Gastrocnemius medialis (tissue), 4 donors: ENCODE results near the gene GPAM. TPM values are rescaled to one million over a fixed set of nuclear protein-coding genes. Genes with fewer than 3 reads are reported as not detected.

ENCODE experiments used
- ATAC-seq, 2 donors: fragments of 150-250 bp; one replicate each; pipeline ENCODE4 v1.9.1; 2016
- DNase-seq, 2 donors: peaks; one replicate each; pipeline ENCODE4 v3.0.0-alpha.2; 2019
- H3K27ac ChIP-seq, 4 donors: fragments of 200-600 bp; sonication (generic); 1 replicate in 1 of 4; 2 replicates in 3 of 4; pipeline ENCODE4 v1.5.1; 2016 to 2018; ENCODE audit warnings: mild to moderate bottlenecking in 2 of 4, moderate library complexity in 1 of 4
- H3K27me3 ChIP-seq, 3 donors: fragments of 200-600 bp; sonication (generic) in 2 of 3; 1 replicate in 1 of 3; 2 replicates in 2 of 3; pipeline versions ENCODE4 v1.5.1 to v1.6.0; 2016 to 2019; ENCODE audit warnings: mild to moderate bottlenecking in 1 of 3, moderate library complexity in 1 of 3
- H3K36me3 ChIP-seq, 2 donors: fragments of 200-600 bp; sonication (generic) in 1 of 2; one replicate each; pipeline ENCODE4 v1.5.1; 2017 to 2018
- H3K4me1 ChIP-seq, 2 donors: fragments of 200-600 bp; sonication (generic) in 1 of 2; one replicate each; pipeline ENCODE4 v1.5.1; 2016 to 2017; ENCODE audit warnings: mild to moderate bottlenecking in 2 of 2
- H3K4me3 ChIP-seq, 4 donors: fragments of 200-600 bp; sonication (generic) in 3 of 4; 1 replicate in 1 of 4; 2 replicates in 3 of 4; pipeline ENCODE4 v1.5.1; 2016 to 2019; ENCODE audit warnings: mild to moderate bottlenecking in 2 of 4
- H3K9me3 ChIP-seq, 3 donors: fragments of 200-600 bp; sonication (generic) in 2 of 3; 1 replicate in 1 of 3; 2 replicates in 2 of 3; pipeline ENCODE4 v1.5.1; 2016 to 2019
- CTCF ChIP-seq, 5 experiments: fragments of 450-650 bp in 3 of 5; fragments of 200-600 bp in 2 of 5; sonication (generic) in 2 of 5; IDR thresholded peaks in 4 of 5; conservative IDR thresholded peaks in 1 of 5; 1 replicate in 4 of 5; 2 replicates in 1 of 5; pipeline ENCODE4 v1.5.1; 2016 to 2019; ENCODE audit warnings: antibody characterized with exemption in 5 of 5, mild to moderate bottlenecking in 3 of 5, moderate library complexity in 3 of 5
- POLR2A ChIP-seq, 2 donors: fragments of 450-650 bp; IDR thresholded peaks; one replicate each; pipeline ENCODE4 v1.6.1; 2017; ENCODE audit warnings: antibody characterized with exemption in 2 of 2, mild to moderate bottlenecking in 2 of 2, moderate library complexity in 2 of 2
- in situ Hi-C, 4 donors: fragments of 200-750 bp; cut with MboI; loops; one replicate each; pipeline versions ENCODE4 v1.15.0 to v1.8.0; 2017; ENCODE audit warnings: low sequenced_read_pairs in 4 of 4
- intact Hi-C: fragments of 100-400 bp; cut with DNase I; formaldehyde crosslinking; loops from one replicate; pipeline ENCODE4 v1.15.1; 2023; ENCODE audit warnings: low total_unique reads
- total RNA-seq, 4 donors: library from RNA; depleted of rRNA; stranded (reverse); fragments of >200 nt; gene quantifications; one replicate each; pipeline versions ENCODE4 v1.1.0 to v1.2.3, GENCODE V29; 2016

GPAM gene
- total RNA-seq, 4 donors from 2014 or later = 4.0 to 9.0 (median 4.6) TPM

- Histone ChIP-seq H3K4me3 (no peak overlapping the region), H3K27ac (no peak overlapping the region), H3K27me3 (no peaks in the 10 kb centered on the region), H3K4me1 (no peaks in the 10 kb centered on the region), H3K9me3 (no peaks in the 10 kb centered on the region), H3K36me3 (no peaks in the 10 kb centered on the region)
- DNase-seq = no peak
- TF ChIP-seq POLR2A (IDR thresholded peaks at IDR 0.05) (no peak), CTCF (IDR thresholded peaks at IDR 0.05 in 4 of 5, conservative IDR thresholded peaks at IDR 0.05 in 1 of 5) (no peak)
- intact Hi-C loops = no loop called here
- in situ Hi-C loops = no loop called here
- ATAC-seq = no peak
Measured at GRCh38 chr10:112225771-112226438, 42.3 kb upstream of the GPAM start.

GRCh38 chr10:112224933-112225529 lies 41.5 kb upstream of the GPAM start:
- H3K27ac ChIP-seq = no peak overlapping the region
- H3K4me1 ChIP-seq = no peaks in the 10 kb centered on the region
- H3K4me3 ChIP-seq = no peak overlapping the region
- DNase-seq = no peak
- H3K36me3 ChIP-seq = no peaks in the 10 kb centered on the region
- in situ Hi-C loops (no loop called here), intact Hi-C loops (no loop called here)
- H3K9me3 ChIP-seq = no peaks in the 10 kb centered on the region
- TF ChIP-seq CTCF (IDR thresholded peaks at IDR 0.05 in 4 of 5, conservative IDR thresholded peaks at IDR 0.05 in 1 of 5) = no peak
- TF ChIP-seq POLR2A (IDR thresholded peaks at IDR 0.05) = no peak
- no peak for ATAC-seq
- no peaks in the 10 kb centered on the region for H3K27me3 ChIP-seq

- H3K9me3 ChIP-seq = no peaks in the 10 kb centered on the region
- no peak overlapping the region for H3K4me3 ChIP-seq
- no peaks in the 10 kb centered on the region for H3K4me1 ChIP-seq
- in situ Hi-C loops = no loop called here
- H3K27me3 ChIP-seq = no peaks in the 10 kb centered on the region
- H3K36me3 ChIP-seq = no peaks in the 10 kb centered on the region
- no peak for ATAC-seq
- DNase-seq = no peak
- intact Hi-C loops = no loop called here
- no peak overlapping the region for H3K27ac ChIP-seq
- TF ChIP-seq POLR2A (IDR thresholded peaks at IDR 0.05) (no peak), CTCF (IDR thresholded peaks at IDR 0.05 in 4 of 5, conservative IDR thresholded peaks at IDR 0.05 in 1 of 5) (no peak)
Measured at GRCh38 chr10:112223725-112224124, 40.2 kb upstream of the GPAM start.

GRCh38 chr10:112222799-112223198 lies 39.2 kb upstream of the GPAM start:
- in situ Hi-C loops (no loop called here), intact Hi-C loops (no loop called here)
- Histone ChIP-seq H3K36me3 (no peaks in the 10 kb centered on the region), H3K9me3 (no peaks in the 10 kb centered on the region), H3K4me3 (no peak overlapping the region), H3K27ac (no peak overlapping the region), H3K27me3 (no peaks in the 10 kb centered on the region), H3K4me1 (no peaks in the 10 kb centered on the region)
- TF ChIP-seq CTCF (IDR thresholded peaks at IDR 0.05 in 4 of 5, conservative IDR thresholded peaks at IDR 0.05 in 1 of 5) = no peak
- no peak for TF ChIP-seq POLR2A (IDR thresholded peaks at IDR 0.05)
- ATAC-seq (no peak), DNase-seq (no peak)
